GM19395 (cell line): Measurements from ENCODE around the gene TBC1D8.

Experiments used
- ATAC-seq: cut with Tn5 transposase; IDR thresholded peaks from one replicate; pipeline ENCODE4 v1.9.1; 2021; ENCODE audit warnings: mild to moderate bottlenecking, moderate library complexity; ENCODE audit not compliant: unreplicated experiment

TBC1D8 gene

DNA sequence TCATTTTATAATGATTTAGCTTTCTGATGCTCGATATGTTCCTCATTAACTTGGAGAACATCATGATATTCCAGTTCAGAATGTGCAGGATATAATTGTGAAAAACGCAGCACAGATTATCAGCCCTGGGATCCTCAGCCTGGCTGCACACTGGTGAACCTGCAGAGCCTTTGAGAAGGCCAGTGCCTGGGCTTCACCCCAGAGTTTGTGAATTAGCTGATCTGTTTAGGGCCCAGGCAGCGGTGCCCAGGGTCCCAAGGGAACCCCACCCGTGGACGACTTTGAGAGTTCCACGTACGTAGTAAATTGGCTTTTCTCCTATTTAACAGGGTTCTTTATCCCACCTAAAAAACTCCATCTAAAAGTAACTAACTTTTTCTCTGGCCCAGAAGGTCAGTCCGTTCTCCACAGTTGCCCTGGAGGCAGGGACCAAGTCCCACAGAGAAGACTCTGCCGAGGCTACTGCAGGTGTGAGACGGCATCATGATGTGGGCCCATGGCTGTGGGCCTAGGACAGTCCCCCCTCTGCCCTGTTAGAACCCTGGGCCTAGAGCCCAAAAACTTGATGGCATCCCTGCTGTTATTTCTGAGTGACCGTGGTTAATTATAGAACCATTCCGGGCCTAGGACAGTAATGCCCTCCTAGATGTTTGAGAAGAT lies 188.7 kb downstream of the TBC1D8 start:
- no peak for ATAC-seq

DNA sequence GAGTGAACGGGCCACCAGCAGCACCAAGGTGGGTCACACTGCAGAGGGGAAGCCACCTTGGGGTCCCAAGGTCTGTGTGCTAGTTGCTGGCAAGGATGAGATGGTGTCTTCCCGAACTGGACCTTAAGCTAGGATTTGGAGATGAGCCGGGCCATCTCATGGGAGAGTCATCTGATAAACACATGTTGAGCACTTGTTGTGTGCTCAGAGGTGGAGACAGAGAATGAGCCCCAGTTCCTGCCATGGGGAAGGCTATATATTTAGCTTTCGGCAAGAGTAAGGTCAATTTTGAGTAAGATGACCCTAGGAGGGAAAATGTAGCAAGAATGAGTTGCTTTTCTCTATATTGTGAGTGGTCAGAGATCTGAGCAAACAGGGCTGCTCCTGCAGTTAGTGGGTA lies 190.5 kb downstream of the TBC1D8 start:
- ATAC-seq: no peak

DNA sequence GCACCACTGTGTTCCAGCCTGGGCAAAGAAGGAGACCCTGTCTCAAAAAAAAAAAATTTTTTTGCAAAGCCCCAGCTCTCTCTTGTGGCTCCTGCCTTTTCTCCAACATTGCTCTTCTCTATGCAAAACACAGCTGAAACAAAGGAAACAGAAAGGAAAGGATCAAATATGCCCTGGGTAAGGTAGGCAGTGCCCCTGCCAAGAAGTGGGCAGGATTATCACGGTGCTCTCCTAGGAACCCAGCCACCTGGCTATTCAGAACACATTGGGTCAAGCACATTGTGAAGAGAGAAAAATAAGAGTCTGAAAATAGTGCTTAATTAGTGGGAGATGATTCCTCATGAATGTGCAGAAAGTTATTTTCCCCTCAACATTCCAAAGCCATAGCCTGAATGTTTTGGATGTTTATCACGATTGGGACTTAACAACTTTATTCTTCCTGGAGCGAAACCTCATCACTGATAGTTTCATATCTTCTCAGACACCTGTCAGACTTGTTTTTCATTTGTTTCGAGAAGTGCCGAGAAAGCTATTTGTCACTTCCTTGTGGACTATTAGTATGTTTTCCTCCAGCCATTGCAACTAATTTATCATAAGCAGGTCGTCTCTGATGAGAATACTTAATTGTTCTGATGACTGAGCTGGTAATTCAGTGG lies 191.8 kb downstream of the TBC1D8 start:
- no peak for ATAC-seq

DNA sequence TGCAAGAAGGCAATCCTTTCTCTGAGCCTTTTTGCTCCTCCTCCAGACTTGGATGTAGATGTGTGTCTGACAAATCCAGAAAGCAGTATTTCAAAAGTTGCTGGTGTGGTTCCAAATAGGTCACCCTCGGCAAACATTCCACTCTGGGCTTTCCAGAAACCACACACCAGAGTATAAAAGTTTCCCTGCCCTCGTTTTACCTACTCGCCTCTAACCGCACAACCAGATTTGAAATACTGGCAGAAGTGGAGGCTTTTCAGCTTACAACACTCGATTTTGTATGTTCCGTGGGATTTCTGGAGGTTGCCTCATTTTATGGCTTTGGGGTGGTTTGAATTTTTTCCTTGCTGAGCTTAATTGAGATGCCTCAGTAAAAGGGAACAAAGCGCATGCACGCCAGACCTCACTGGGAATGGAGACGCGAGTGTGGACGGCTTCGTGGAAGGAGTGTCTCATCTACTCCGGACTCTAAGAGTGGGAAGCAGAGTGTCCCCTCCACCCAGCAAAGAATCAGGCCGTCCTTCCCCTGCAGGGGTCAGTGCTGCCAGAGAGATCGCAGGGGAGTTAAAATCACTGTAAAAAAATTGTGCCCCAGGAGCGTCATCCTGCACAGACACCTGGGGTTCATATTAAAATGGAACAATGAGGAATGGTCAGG lies 193.1 kb downstream of the TBC1D8 start:
- no peak for ATAC-seq
